ENCODE measurements around the gene MRPL21. TPM values are rescaled to one million over a fixed set of nuclear protein-coding genes. Genes with fewer than 3 reads are reported as not detected.

Gene MRPL21
- total and polyA plus RNA-seq, 9 of the 15 experiments (the other 6 are each of a cell fraction or from before 2014, with no cell fraction given) = 196 to 618 (median 232) TPM

GRCh38 chr11:68936676-68937620 lies 33.3 kb upstream of the MRPL21 start:
- no peak for FAIRE-seq
- TF ChIP-seq ZNF395 (CRISPR knock-in tag; IDR thresholded peaks at IDR 0.05) (no peak), ZNF282 (CRISPR knock-in tag; IDR thresholded peaks at IDR 0.05) (no peak), GABPA (tag; conservative IDR thresholded peaks at IDR 0.05; ENCODE audit: low read depth) (no peak), POLR2G (IDR thresholded peaks at IDR 0.05; ENCODE audit: low read depth, low read length) (0 out of 2 replicates have a peak, but pooled peaks have one; percentile 11), NFXL1 (CRISPR knock-in tag; IDR thresholded peaks at IDR 0.05) (no peak), DACH1 (IDR thresholded peaks at IDR 0.05; ENCODE audit: partially characterized antibody) (no peak)
- Histone ChIP-seq H4K20me1 (replicated peaks; ENCODE audit: control insufficient read depth, insufficient read depth, low read length) (0 out of 2 replicates have a peak, but pooled peaks cover 2% of the 10 kb centered on the region), H3K27ac (ENCODE audit: extremely low read depth, low read depth, low read length) (no peak overlapping the region), H3K9ac (ENCODE audit: insufficient read depth in 1 of 2, low read depth in 2 of 2, low read length in 2 of 2) (no peak overlapping the region), H3K9me3 (replicated peaks; ENCODE audit: control insufficient read depth, insufficient read depth, low read depth, low read length) (no peaks in the 10 kb centered on the region), H3K27me3 (ENCODE audit: control insufficient read depth in 2 of 2, insufficient read depth in 2 of 2, low read length in 2 of 2) (no peaks in the 10 kb centered on the region), H3K4me2 (ENCODE audit: insufficient read depth, low read length) (no peak overlapping the region), H3K9me1 (ENCODE audit: control insufficient read depth, insufficient read depth, low read length) (no peaks in the 10 kb centered on the region), H3K4me1 (replicated peaks in 1 of 2; ENCODE audit: control insufficient read depth in 2 of 2, insufficient read depth in 2 of 2, low read length in 2 of 2) (0 out of 5 replicates have a peak, but pooled peaks cover 0 to 3% of the 10 kb centered on the region in 2 experiments), H3K79me2 (ENCODE audit: control insufficient read depth, insufficient read depth, low read length) (no peaks in the 10 kb centered on the region), H3K36me3 (ENCODE audit: control insufficient read depth, insufficient read depth, low read length) (peaks cover 75% of the 10 kb centered on the region; the same call in 2 of the 3 replicates), H3K4me3 (no peak overlapping the region), H2AFZ (ENCODE audit: low read depth, low read length) (no peak overlapping the region)
- POLR2A ChIA-PET = interaction anchor here (1.0 kb wide), 1 partner anchor 18 kb away, joined by 7 read pairs; no protein-coding TSS in a partner anchor
- DNase-seq (ENCODE audit: extremely low read depth in 1 of 4, low spot score in 3 of 4) = no peak
- WGBS (ENCODE audit: insufficient coverage, low coverage, missing lambda C conversion rate) = 87% methylated on average over 24 of the region's 29 CpGs
- intact Hi-C loops (cut with micrococcal nuclease) = no loop called here
- in situ Hi-C loops (cut with MboI) = no loop called here
- no peak for ATAC-seq
- no TSS peak for BruUV-seq (replicated peaks)
- CTCF ChIA-PET (ENCODE audit: low intra/inter-chr PET ratio) = no interaction called here

Data from K562 (cell line).